ENCODE results near the gene RARB.

DNA sequence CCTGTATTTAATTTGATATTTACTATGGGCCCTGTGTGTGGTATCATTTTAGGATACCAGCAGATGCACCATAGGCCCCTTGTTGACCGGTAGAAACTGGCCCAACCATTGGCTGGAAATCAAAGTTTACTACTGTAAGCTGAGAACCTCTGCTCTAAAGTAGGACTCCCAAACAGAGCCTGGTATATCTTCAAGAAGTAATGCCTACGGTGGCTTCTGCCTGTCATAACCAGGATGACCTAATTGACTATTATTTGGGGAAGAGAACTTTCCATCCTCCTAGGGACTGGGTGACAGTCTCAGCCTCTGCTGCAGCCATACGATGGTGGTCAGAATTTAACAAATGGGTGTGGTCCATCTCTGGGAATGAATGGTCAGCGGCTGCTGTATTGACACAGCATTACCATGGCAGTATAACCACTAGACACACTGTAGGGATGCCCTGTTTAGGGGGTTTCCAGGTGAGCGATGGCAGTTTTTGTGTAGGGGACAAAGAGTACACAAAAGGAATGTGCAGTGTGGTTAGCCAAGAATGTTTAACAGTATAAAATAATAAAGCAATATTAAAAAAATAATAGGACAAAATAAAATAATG is 37.3 kb downstream of the RARB start:
- TF ChIP-seq, protein P1, sequence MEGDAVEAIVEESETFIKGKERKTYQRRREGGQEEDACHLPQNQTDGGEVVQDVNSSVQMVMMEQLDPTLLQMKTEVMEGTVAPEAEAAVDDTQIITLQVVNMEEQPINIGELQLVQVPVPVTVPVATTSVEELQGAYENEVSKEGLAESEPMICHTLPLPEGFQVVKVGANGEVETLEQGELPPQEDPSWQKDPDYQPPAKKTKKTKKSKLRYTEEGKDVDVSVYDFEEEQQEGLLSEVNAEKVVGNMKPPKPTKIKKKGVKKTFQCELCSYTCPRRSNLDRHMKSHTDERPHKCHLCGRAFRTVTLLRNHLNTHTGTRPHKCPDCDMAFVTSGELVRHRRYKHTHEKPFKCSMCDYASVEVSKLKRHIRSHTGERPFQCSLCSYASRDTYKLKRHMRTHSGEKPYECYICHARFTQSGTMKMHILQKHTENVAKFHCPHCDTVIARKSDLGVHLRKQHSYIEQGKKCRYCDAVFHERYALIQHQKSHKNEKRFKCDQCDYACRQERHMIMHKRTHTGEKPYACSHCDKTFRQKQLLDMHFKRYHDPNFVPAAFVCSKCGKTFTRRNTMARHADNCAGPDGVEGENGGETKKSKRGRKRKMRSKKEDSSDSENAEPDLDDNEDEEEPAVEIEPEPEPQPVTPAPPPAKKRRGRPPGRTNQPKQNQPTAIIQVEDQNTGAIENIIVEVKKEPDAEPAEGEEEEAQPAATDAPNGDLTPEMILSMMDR (conservative IDR thresholded peaks at IDR 0.05; ENCODE audit: low read depth, low read length): no peak
- no peak for TF ChIP-seq EZH2 (IDR thresholded peaks at IDR 0.05; ENCODE audit: low read length, unreplicated experiment)
- no peak for TF ChIP-seq EZH2phosphoT487 (IDR thresholded peaks at IDR 0.05; ENCODE audit: borderline replicate concordance, low read length)

All from PC-3 (cell line).